Measurements from ENCODE around the gene ZC3H12A.

ZC3H12A gene

GRCh38 chr1:37456614-37457013 is 17.8 kb upstream of the ZC3H12A start:
- DNase-seq: no peak

GRCh38 chr1:37458551-37458950 is 15.8 kb upstream of the ZC3H12A start:
- DNase-seq: no peak

GRCh38 chr1:37461698-37462436 is 12.5 kb upstream of the ZC3H12A start:
- DNase-seq: no peak

GRCh38 chr1:37464443-37464842 is 9.9 kb upstream of the ZC3H12A start:
- no peak for DNase-seq

GRCh38 chr1:37465593-37466517 is 8.5 kb upstream of the ZC3H12A start:
- no peak for DNase-seq

GRCh38 chr1:37468037-37468436 is 6.3 kb upstream of the ZC3H12A start:
- DNase-seq: no peak

- no peak for DNase-seq
Measured at GRCh38 chr1:37469386-37469785, 5.0 kb upstream of the ZC3H12A start.

- DNase-seq: no peak
Measured at GRCh38 chr1:37471345-37472231, 2.8 kb upstream of the ZC3H12A start.

- no peak for DNase-seq
Measured at GRCh38 chr1:37472281-37472680, 2.1 kb upstream of the ZC3H12A start.

- DNase-seq: no peak
Measured at GRCh38 chr1:37472994-37473393, 1.4 kb upstream of the ZC3H12A start.

GRCh38 chr1:37473431-37474045 is 842 bp upstream of the ZC3H12A start:
- DNase-seq: peak; percentile 58

GRCh38 chr1:37474697-37475379 is 458 bp downstream of the ZC3H12A start:
- peak; percentile 78 for DNase-seq

GRCh38 chr1:37475380-37476086 is 1.2 kb downstream of the ZC3H12A start:
- DNase-seq: peak; percentile 60

GRCh38 chr1:37476087-37476452 is 1.7 kb downstream of the ZC3H12A start:
- DNase-seq: no peak

- DNase-seq: peak; percentile 57
Measured at GRCh38 chr1:37476460-37477197, 2.2 kb downstream of the ZC3H12A start.

GRCh38 chr1:37477198-37477931 is 3.0 kb downstream of the ZC3H12A start:
- peak; percentile 83 for DNase-seq

GRCh38 chr1:37477946-37478345 is 3.6 kb downstream of the ZC3H12A start:
- peak; percentile 67 for DNase-seq

GRCh38 chr1:37478451-37478881 is 4.1 kb downstream of the ZC3H12A start:
- peak; percentile 74 for DNase-seq

- DNase-seq: peak; percentile 73
Measured at GRCh38 chr1:37478890-37479254, 4.5 kb downstream of the ZC3H12A start.
